Measurements from ENCODE around the gene CDH5.

The CDH5 gene

GRCh38 chr16:66431760-66432159 is 65.3 kb downstream of the CDH5 start:
- Histone ChIP-seq H3K4me2 (ENCODE audit: low read depth, low read length, poor library complexity, severe bottlenecking) (no peak overlapping the region), H3K9ac (ENCODE audit: low read length) (no peak overlapping the region), H2AFZ (ENCODE audit: low read depth, low read length, severe bottlenecking) (no peak overlapping the region), H3K9me2 (replicated peaks; ENCODE audit: insufficient read depth, low read length) (no peaks in the 10 kb centered on the region), H3K36me3 (ENCODE audit: low read length) (no peaks in the 10 kb centered on the region), H3K79me2 (ENCODE audit: insufficient read depth, low read length) (no peaks in the 10 kb centered on the region), H4K20me1 (ENCODE audit: low read depth, low read length) (no peaks in the 10 kb centered on the region), H3F3A (ENCODE audit: insufficient read depth) (no peaks in the 10 kb centered on the region), H3K27ac (ENCODE audit: low read depth, low read length) (no peak overlapping the region), H3K9me3 (ENCODE audit: insufficient read depth, low read length) (no peaks in the 10 kb centered on the region), H3K4me3 (ENCODE audit: insufficient read depth, low read length, poor library complexity, severe bottlenecking) (no peak overlapping the region), H3K27me3 (ENCODE audit: low read length) (no peaks in the 10 kb centered on the region)
- TF ChIP-seq CTCF (IDR thresholded peaks at IDR 0.05; ENCODE audit: insufficient read depth, low read length, poor library complexity, severe bottlenecking) (no peak), EZH2phosphoT487 (conservative IDR thresholded peaks at IDR 0.05; ENCODE audit: low read length) (no peak)

GRCh38 chr16:66432429-66432828 is 65.9 kb downstream of the CDH5 start:
- no peak overlapping the region for H3K9ac ChIP-seq (ENCODE audit: low read length)
- H3K9me3 ChIP-seq (ENCODE audit: insufficient read depth, low read length) = no peaks in the 10 kb centered on the region
- no peaks in the 10 kb centered on the region for H3K9me2 ChIP-seq (replicated peaks; ENCODE audit: insufficient read depth, low read length)
- H3K27ac ChIP-seq (ENCODE audit: low read depth, low read length) = no peak overlapping the region
- H3K36me3 ChIP-seq (ENCODE audit: low read length) = no peaks in the 10 kb centered on the region
- H2AFZ ChIP-seq (ENCODE audit: low read depth, low read length, severe bottlenecking) = no peak overlapping the region
- H3K79me2 ChIP-seq (ENCODE audit: insufficient read depth, low read length) = no peaks in the 10 kb centered on the region
- no peak overlapping the region for H3K4me3 ChIP-seq (ENCODE audit: insufficient read depth, low read length, poor library complexity, severe bottlenecking)
- no peaks in the 10 kb centered on the region for H3F3A ChIP-seq (ENCODE audit: insufficient read depth)
- TF ChIP-seq EZH2phosphoT487 (conservative IDR thresholded peaks at IDR 0.05; ENCODE audit: low read length) (no peak), CTCF (IDR thresholded peaks at IDR 0.05; ENCODE audit: insufficient read depth, low read length, poor library complexity, severe bottlenecking) (no peak)
- no peaks in the 10 kb centered on the region for H4K20me1 ChIP-seq (ENCODE audit: low read depth, low read length)
- no peaks in the 10 kb centered on the region for H3K27me3 ChIP-seq (ENCODE audit: low read length)
- H3K4me2 ChIP-seq (ENCODE audit: low read depth, low read length, poor library complexity, severe bottlenecking) = no peak overlapping the region

- H2AFZ ChIP-seq (ENCODE audit: low read depth, low read length, severe bottlenecking) = no peak overlapping the region
- no peaks in the 10 kb centered on the region for H3K9me2 ChIP-seq (replicated peaks; ENCODE audit: insufficient read depth, low read length)
- H3K9ac ChIP-seq (ENCODE audit: low read length) = no peak overlapping the region
- no peak for TF ChIP-seq CTCF (IDR thresholded peaks at IDR 0.05; ENCODE audit: insufficient read depth, low read length, poor library complexity, severe bottlenecking)
- no peak for TF ChIP-seq EZH2phosphoT487 (conservative IDR thresholded peaks at IDR 0.05; ENCODE audit: low read length)
- no peaks in the 10 kb centered on the region for H4K20me1 ChIP-seq (ENCODE audit: low read depth, low read length)
- H3K9me3 ChIP-seq (ENCODE audit: insufficient read depth, low read length) = no peaks in the 10 kb centered on the region
- no peak overlapping the region for H3K4me3 ChIP-seq (ENCODE audit: insufficient read depth, low read length, poor library complexity, severe bottlenecking)
- no peaks in the 10 kb centered on the region for H3K79me2 ChIP-seq (ENCODE audit: insufficient read depth, low read length)
- H3K27me3 ChIP-seq (ENCODE audit: low read length) = no peaks in the 10 kb centered on the region
- H3K4me2 ChIP-seq (ENCODE audit: low read depth, low read length, poor library complexity, severe bottlenecking) = no peak overlapping the region
- no peak overlapping the region for H3K27ac ChIP-seq (ENCODE audit: low read depth, low read length)
- no peaks in the 10 kb centered on the region for H3K36me3 ChIP-seq (ENCODE audit: low read length)
- no peaks in the 10 kb centered on the region for H3F3A ChIP-seq (ENCODE audit: insufficient read depth)
These were observed 68.3 kb downstream of the CDH5 start for GRCh38 chr16:66434619-66435430.

Measured in SU-DHL-6 (cell line).